WTC11 (cell line): Measurements from ENCODE around the gene SETD3.

Source experiments
- CREB1 ChIP-seq: sonication (generic); formaldehyde crosslinking; IDR thresholded peaks from 2 replicates; pipeline ENCODE4 v1.8.0; 2023; ENCODE audit warnings: mild to moderate bottlenecking, missing genetic modification reagents
- ETV6 ChIP-seq: sonication (generic); formaldehyde crosslinking; IDR thresholded peaks from 2 replicates; pipeline ENCODE4 v1.8.1; 2022; ENCODE audit warnings: mild to moderate bottlenecking, missing genetic modification reagents
- FOXJ3 ChIP-seq: sonication (generic); formaldehyde crosslinking; IDR thresholded peaks from 2 replicates; pipeline ENCODE4 v1.9.0; 2021; ENCODE audit warnings: missing genetic modification reagents, mild to moderate bottlenecking, borderline replicate concordance
- GRHL2 ChIP-seq: fragments of 250-450 bp; sonication (Bioruptor Pico); IDR thresholded peaks from 2 replicates; pipeline ENCODE4 v1.8.0; 2022; ENCODE audit warnings: mild to moderate bottlenecking, moderate library complexity; ENCODE audit not compliant: insufficient replicate concordance, severe bottlenecking
- JAZF1 ChIP-seq: fragments of 250-450 bp; sonication (Bioruptor Pico); IDR thresholded peaks from 2 replicates; pipeline ENCODE4 v1.9.0; 2021; ENCODE audit warnings: moderate library complexity, mild to moderate bottlenecking, inconsistent platforms
- NFYB ChIP-seq: sonication (generic); formaldehyde crosslinking; conservative IDR thresholded peaks from 2 replicates; pipeline ENCODE4 v1.8.0; 2022; ENCODE audit warnings: low read depth, missing genetic modification reagents
- SP1 ChIP-seq: sonication (generic); formaldehyde crosslinking; conservative IDR thresholded peaks from 2 replicates; pipeline ENCODE4 v1.8.1; 2022; ENCODE audit warnings: missing genetic modification reagents
- ZNF121 ChIP-seq: sonication (generic); formaldehyde crosslinking; IDR thresholded peaks from 2 replicates; pipeline ENCODE4 v1.8.0; 2023; ENCODE audit warnings: missing genetic modification reagents
- ZNF263 ChIP-seq: sonication (generic); formaldehyde crosslinking; IDR thresholded peaks from 2 replicates; pipeline ENCODE4 v1.8.1; 2022; ENCODE audit warnings: low read depth, mild to moderate bottlenecking, moderate library complexity, missing genetic modification reagents
- TF ChIP-seq, protein P1 (sequence below): fragments of 200-600 bp; IDR thresholded peaks from 2 replicates; pipeline ENCODE4 v1.8.0; 2022; ENCODE audit warnings: antibody characterized with exemption
- TF ChIP-seq, protein P2 (sequence below): sonication (generic); formaldehyde crosslinking; IDR thresholded peaks from 2 replicates; pipeline ENCODE4 v1.8.1; 2023; ENCODE audit warnings: mild to moderate bottlenecking, missing genetic modification reagents, moderate library complexity
- TF ChIP-seq, protein P3 (sequence below): sonication (generic); formaldehyde crosslinking; IDR thresholded peaks from 2 replicates; pipeline ENCODE4 v1.8.1; 2022; ENCODE audit warnings: mild to moderate bottlenecking, moderate library complexity, missing genetic modification reagents
- TF ChIP-seq, protein P4 (sequence below): sonication (generic); formaldehyde crosslinking; conservative IDR thresholded peaks from 2 replicates; pipeline ENCODE4 v1.8.1; 2023; ENCODE audit warnings: mild to moderate bottlenecking, low read depth, missing genetic modification reagents, moderate library complexity

DNA sequence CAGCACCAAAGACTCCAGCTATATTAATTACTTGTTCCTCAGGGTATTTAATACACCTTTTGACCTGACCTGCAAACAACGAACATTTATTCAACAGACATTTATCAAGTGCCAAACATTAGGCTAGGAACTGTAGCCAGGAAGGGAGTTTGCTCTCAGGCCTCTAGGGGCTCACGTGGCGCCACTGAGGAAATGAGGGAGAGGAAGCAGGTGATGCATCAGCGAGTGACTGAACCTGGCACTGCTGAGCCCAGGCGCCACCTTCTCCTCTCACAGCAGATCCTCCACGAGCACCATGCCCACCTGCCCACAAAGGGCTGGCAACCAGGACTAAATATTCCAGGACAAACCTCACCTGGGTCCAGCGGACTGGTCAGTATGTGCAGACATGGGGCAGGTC lies 50.2 kb downstream of the SETD3 start:
- TF ChIP-seq JAZF1 (no peak), ZNF263 (CRISPR knock-in tag) (no peak), ETV6 (CRISPR knock-in tag) (no peak), FOXJ3 (CRISPR knock-in tag) (no peak), CREB1 (no peak), SP1 (CRISPR knock-in tag) (no peak), NFYB (no peak), GRHL2 (CRISPR knock-in tag) (no peak), ZNF121 (CRISPR knock-in tag) (no peak)
- TF ChIP-seq, protein P1, sequence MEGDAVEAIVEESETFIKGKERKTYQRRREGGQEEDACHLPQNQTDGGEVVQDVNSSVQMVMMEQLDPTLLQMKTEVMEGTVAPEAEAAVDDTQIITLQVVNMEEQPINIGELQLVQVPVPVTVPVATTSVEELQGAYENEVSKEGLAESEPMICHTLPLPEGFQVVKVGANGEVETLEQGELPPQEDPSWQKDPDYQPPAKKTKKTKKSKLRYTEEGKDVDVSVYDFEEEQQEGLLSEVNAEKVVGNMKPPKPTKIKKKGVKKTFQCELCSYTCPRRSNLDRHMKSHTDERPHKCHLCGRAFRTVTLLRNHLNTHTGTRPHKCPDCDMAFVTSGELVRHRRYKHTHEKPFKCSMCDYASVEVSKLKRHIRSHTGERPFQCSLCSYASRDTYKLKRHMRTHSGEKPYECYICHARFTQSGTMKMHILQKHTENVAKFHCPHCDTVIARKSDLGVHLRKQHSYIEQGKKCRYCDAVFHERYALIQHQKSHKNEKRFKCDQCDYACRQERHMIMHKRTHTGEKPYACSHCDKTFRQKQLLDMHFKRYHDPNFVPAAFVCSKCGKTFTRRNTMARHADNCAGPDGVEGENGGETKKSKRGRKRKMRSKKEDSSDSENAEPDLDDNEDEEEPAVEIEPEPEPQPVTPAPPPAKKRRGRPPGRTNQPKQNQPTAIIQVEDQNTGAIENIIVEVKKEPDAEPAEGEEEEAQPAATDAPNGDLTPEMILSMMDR = peak; percentile 66
- TF ChIP-seq, protein P2, sequence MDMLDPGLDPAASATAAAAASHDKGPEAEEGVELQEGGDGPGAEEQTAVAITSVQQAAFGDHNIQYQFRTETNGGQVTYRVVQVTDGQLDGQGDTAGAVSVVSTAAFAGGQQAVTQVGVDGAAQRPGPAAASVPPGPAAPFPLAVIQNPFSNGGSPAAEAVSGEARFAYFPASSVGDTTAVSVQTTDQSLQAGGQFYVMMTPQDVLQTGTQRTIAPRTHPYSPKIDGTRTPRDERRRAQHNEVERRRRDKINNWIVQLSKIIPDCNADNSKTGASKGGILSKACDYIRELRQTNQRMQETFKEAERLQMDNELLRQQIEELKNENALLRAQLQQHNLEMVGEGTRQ (CRISPR knock-in tag) = peak; percentile 64
- TF ChIP-seq, protein P3, sequence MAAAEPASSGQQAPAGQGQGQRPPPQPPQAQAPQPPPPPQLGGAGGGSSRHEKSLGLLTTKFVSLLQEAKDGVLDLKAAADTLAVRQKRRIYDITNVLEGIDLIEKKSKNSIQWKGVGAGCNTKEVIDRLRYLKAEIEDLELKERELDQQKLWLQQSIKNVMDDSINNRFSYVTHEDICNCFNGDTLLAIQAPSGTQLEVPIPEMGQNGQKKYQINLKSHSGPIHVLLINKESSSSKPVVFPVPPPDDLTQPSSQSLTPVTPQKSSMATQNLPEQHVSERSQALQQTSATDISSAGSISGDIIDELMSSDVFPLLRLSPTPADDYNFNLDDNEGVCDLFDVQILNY (CRISPR knock-in tag) = no peak
- TF ChIP-seq, protein P4, sequence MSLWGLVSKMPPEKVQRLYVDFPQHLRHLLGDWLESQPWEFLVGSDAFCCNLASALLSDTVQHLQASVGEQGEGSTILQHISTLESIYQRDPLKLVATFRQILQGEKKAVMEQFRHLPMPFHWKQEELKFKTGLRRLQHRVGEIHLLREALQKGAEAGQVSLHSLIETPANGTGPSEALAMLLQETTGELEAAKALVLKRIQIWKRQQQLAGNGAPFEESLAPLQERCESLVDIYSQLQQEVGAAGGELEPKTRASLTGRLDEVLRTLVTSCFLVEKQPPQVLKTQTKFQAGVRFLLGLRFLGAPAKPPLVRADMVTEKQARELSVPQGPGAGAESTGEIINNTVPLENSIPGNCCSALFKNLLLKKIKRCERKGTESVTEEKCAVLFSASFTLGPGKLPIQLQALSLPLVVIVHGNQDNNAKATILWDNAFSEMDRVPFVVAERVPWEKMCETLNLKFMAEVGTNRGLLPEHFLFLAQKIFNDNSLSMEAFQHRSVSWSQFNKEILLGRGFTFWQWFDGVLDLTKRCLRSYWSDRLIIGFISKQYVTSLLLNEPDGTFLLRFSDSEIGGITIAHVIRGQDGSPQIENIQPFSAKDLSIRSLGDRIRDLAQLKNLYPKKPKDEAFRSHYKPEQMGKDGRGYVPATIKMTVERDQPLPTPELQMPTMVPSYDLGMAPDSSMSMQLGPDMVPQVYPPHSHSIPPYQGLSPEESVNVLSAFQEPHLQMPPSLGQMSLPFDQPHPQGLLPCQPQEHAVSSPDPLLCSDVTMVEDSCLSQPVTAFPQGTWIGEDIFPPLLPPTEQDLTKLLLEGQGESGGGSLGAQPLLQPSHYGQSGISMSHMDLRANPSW = no peak
